SK-N-SH treated with all-trans-retinoic acid at 6 μM for 48 hours (cell line): ENCODE data around the gene SLC4A3.

ENCODE experiments used
- ATAC-seq: fragments of 200-7000 bp; cut with Tn5 transposase; 3 replicates; pipeline ENCODE4 v1.9.1; 2020; ENCODE audit warnings: mild to moderate bottlenecking, moderate library complexity
- ARNTL ChIP-seq: fragments of 450-650 bp; formaldehyde crosslinking; IDR thresholded peaks from 2 replicates; pipeline ENCODE4 v1.5.0; 2020; ENCODE audit warnings: low read depth, mild to moderate bottlenecking, moderate library complexity, borderline replicate concordance
- BACH2 ChIP-seq: fragments of 250-450 bp; sonication (Bioruptor Pico); IDR thresholded peaks from 2 replicates; pipeline ENCODE4 v1.9.0; 2021; ENCODE audit warnings: mild to moderate bottlenecking, borderline replicate concordance
- CREB5 ChIP-seq: fragments of 250-450 bp; sonication (Bioruptor Pico); IDR thresholded peaks from 2 replicates; pipeline ENCODE4 v1.5.1; 2020; ENCODE audit warnings: low read depth, mild to moderate bottlenecking, moderate library complexity
- CSDC2 ChIP-seq: fragments of 250-450 bp; sonication (Bioruptor Pico); IDR thresholded peaks from 2 replicates; pipeline ENCODE4 v1.5.0; 2020; ENCODE audit warnings: mild to moderate bottlenecking, moderate library complexity
- CSRNP3 ChIP-seq: fragments of 250-450 bp; sonication (Bioruptor Pico); IDR thresholded peaks from 2 replicates; pipeline ENCODE4 v1.5.1; 2021; ENCODE audit warnings: mild to moderate bottlenecking, moderate library complexity
- ESRRG ChIP-seq: fragments of 250-450 bp; sonication (Bioruptor Pico); IDR thresholded peaks from 2 replicates; pipeline ENCODE4 v1.6.1; 2021; ENCODE audit warnings: mild to moderate bottlenecking
- GLIS3 ChIP-seq: fragments of 250-450 bp; sonication (Bioruptor Pico); IDR thresholded peaks from 2 replicates; pipeline ENCODE4 v1.5.0; 2020; ENCODE audit warnings: mild to moderate bottlenecking, moderate library complexity
- ISL1 ChIP-seq: fragments of 250-450 bp; sonication (Bioruptor Pico); IDR thresholded peaks from 2 replicates; pipeline ENCODE4 v2.1.2; 2022; ENCODE audit warnings: mild to moderate bottlenecking, moderate library complexity
- OSR1 ChIP-seq: fragments of 250-450 bp; sonication (Bioruptor Pico); IDR thresholded peaks from 2 replicates; pipeline ENCODE4 v1.8.0; 2022; ENCODE audit warnings: moderate library complexity, mild to moderate bottlenecking, inconsistent platforms
- PATZ1 ChIP-seq: fragments of 250-450 bp; sonication (Bioruptor Pico); IDR thresholded peaks from 2 replicates; pipeline ENCODE4 v1.8.0; 2020; ENCODE audit warnings: mild to moderate bottlenecking, moderate library complexity, borderline replicate concordance
- POU6F1 ChIP-seq: fragments of 250-450 bp; sonication (Bioruptor Pico); IDR thresholded peaks from 2 replicates; pipeline ENCODE4 v1.8.0; 2021; ENCODE audit warnings: low read depth, mild to moderate bottlenecking, moderate library complexity, borderline replicate concordance
- PPARA ChIP-seq: fragments of 250-450 bp; sonication (Bioruptor Pico); IDR thresholded peaks from 2 replicates; pipeline ENCODE4 v1.5.0; 2020; ENCODE audit warnings: mild to moderate bottlenecking, borderline replicate concordance
- RARB ChIP-seq: fragments of 250-450 bp; sonication (Bioruptor Pico); IDR thresholded peaks from 2 replicates; pipeline ENCODE4 v1.8.0; 2021; ENCODE audit warnings: mild to moderate bottlenecking, moderate library complexity
- SNAI2 ChIP-seq: fragments of 250-450 bp; sonication (Bioruptor Pico); IDR thresholded peaks from 2 replicates; pipeline ENCODE4 v1.5.0; 2020; ENCODE audit warnings: mild to moderate bottlenecking, moderate library complexity
- TCF4 ChIP-seq: fragments of 250-450 bp; sonication (Bioruptor Pico); IDR thresholded peaks from 2 replicates; pipeline ENCODE4 v1.8.0; 2021; ENCODE audit warnings: mild to moderate bottlenecking, moderate library complexity, borderline replicate concordance
- TOX ChIP-seq: fragments of 250-450 bp; sonication (Bioruptor Pico); IDR thresholded peaks from 2 replicates; pipeline ENCODE4 v1.8.0; 2021; ENCODE audit warnings: mild to moderate bottlenecking, moderate library complexity, borderline replicate concordance
- TSHZ2 ChIP-seq: fragments of 250-450 bp; sonication (Bioruptor Pico); IDR thresholded peaks from 2 replicates; pipeline ENCODE4 v1.5.0; 2020; ENCODE audit warnings: mild to moderate bottlenecking, moderate library complexity
- ZC3H10 ChIP-seq: fragments of 250-450 bp; sonication (Bioruptor Pico); IDR thresholded peaks from 2 replicates; pipeline ENCODE4 v1.5.1; 2021; ENCODE audit warnings: mild to moderate bottlenecking, moderate library complexity
- ZFP3 ChIP-seq: fragments of 250-450 bp; sonication (Bioruptor Pico); IDR thresholded peaks from 2 replicates; pipeline ENCODE4 v1.5.0; 2020; ENCODE audit warnings: mild to moderate bottlenecking, moderate library complexity
- ZFP30 ChIP-seq: fragments of 450-650 bp; formaldehyde crosslinking; IDR thresholded peaks from 2 replicates; pipeline ENCODE4 v1.5.0; 2022; ENCODE audit warnings: mild to moderate bottlenecking, moderate library complexity
- ZNF565 ChIP-seq: fragments of 450-650 bp; formaldehyde crosslinking; conservative IDR thresholded peaks from 2 replicates; pipeline ENCODE4 v1.5.0; 2020; ENCODE audit warnings: low read depth, mild to moderate bottlenecking, moderate library complexity
- ZNF70 ChIP-seq: fragments of 450-650 bp; formaldehyde crosslinking; IDR thresholded peaks from 2 replicates; pipeline ENCODE4 v1.5.0; 2020; ENCODE audit warnings: mild to moderate bottlenecking, moderate library complexity
- ZNF8 ChIP-seq: fragments of 450-650 bp; formaldehyde crosslinking; IDR thresholded peaks from 2 replicates; pipeline ENCODE4 v1.5.0; 2020; ENCODE audit warnings: mild to moderate bottlenecking, moderate library complexity

Gene SLC4A3

GRCh38 chr2:219626540-219626939, 890 bp upstream of the SLC4A3 start (continued):
- TF ChIP-seq CREB5 (CRISPR knock-in tag) (no peak), ARNTL (CRISPR knock-in tag) (no peak), ZNF565 (no peak), BACH2 (CRISPR knock-in tag) (no peak), ESRRG (CRISPR knock-in tag) (no peak), TCF4 (CRISPR knock-in tag) (no peak), ZFP30 (no peak), CSDC2 (no peak), ZNF70 (CRISPR knock-in tag) (no peak), ISL1 (CRISPR knock-in tag) (no peak), OSR1 (CRISPR knock-in tag) (no peak), ZFP3 (no peak), TOX (CRISPR knock-in tag) (no peak)

GRCh38 chr2:219628235-219628985, 980 bp downstream of the SLC4A3 start:
- peak; percentile 8; the same call in 1 of the 3 replicates for ATAC-seq
- TF ChIP-seq ZFP30 (no peak), ISL1 (CRISPR knock-in tag) (no peak), TOX (CRISPR knock-in tag) (no peak), CSRNP3 (CRISPR knock-in tag) (no peak), ZNF70 (CRISPR knock-in tag) (no peak), ZC3H10 (no peak), GLIS3 (CRISPR knock-in tag) (no peak), ZFP3 (no peak), CSDC2 (no peak), ZNF565 (no peak), SNAI2 (CRISPR knock-in tag) (no peak), BACH2 (CRISPR knock-in tag) (no peak), ZNF8 (CRISPR knock-in tag) (no peak), TSHZ2 (CRISPR knock-in tag) (no peak), ARNTL (CRISPR knock-in tag) (no peak), ESRRG (CRISPR knock-in tag) (no peak), PPARA (no peak), PATZ1 (CRISPR knock-in tag) (no peak)

GRCh38 chr2:219628986-219629901, 1.8 kb downstream of the SLC4A3 start:
- ATAC-seq: no peak
- TF ChIP-seq POU6F1 (CRISPR knock-in tag) (no peak), TSHZ2 (CRISPR knock-in tag) (no peak), RARB (CRISPR knock-in tag) (no peak), ZFP30 (no peak), CSRNP3 (CRISPR knock-in tag) (no peak), ISL1 (CRISPR knock-in tag) (no peak)
